ENCODE measurements around the gene KRTCAP2. TPM values are rescaled to one million over a fixed set of nuclear protein-coding genes. Genes with fewer than 3 reads are reported as not detected.

The KRTCAP2 gene
- total and polyA plus RNA-seq, 4 donors: 136 to 255 (median 161) TPM

DNA sequence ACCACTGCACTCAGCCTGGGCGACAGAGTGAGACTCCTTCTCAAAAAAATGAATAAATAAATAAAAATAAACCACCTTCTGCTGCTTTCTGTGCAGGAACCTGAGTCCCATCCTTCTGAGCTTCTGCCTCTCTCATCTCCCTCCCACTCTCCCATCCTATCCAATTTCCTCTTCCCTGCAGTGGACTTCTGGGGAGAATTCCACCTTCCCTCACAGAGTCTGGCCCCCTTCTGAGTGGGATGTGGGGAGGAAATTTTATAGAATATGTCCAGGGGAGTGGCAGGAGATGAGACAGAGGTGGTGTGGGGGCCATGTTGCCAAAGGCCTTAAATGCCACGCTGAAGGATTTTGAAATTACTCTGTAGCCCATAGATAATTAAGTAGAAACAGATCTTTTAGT lies 50.8 kb downstream of the KRTCAP2 start:
- Histone ChIP-seq H3K27me3 (ENCODE audit: control insufficient read depth in 1 of 2, insufficient read depth in 2 of 2, low read length in 1 of 2) (no peaks in the 10 kb centered on the region), H3K27ac (ENCODE audit: low read depth in 1 of 2, low read length in 2 of 2) (no peak overlapping the region), H3K4me1 (ENCODE audit: control insufficient read depth in 1 of 2, insufficient read depth in 2 of 2, low read length in 2 of 2) (no peaks in the 10 kb centered on the region), H3K9me3 (ENCODE audit: control insufficient read depth, low read length) (no peaks in the 10 kb centered on the region), H3K36me3 (ENCODE audit: control insufficient read depth in 1 of 2, insufficient read depth in 2 of 2, low read length in 1 of 2) (no peaks in the 10 kb centered on the region), H3K4me3 (ENCODE audit: low read length in 2 of 2) (no peak overlapping the region)
- DNase-seq (no peak), ATAC-seq (ENCODE audit: low FRiP score) (no peak)
- intact Hi-C loops (cut with DNase I): no loop called here
- 76 to 86% methylated on average over 2 of the region's 2 CpGs for WGBS, 2 donors

- H3K9me3 ChIP-seq (ENCODE audit: control insufficient read depth, low read length): no peaks in the 10 kb centered on the region
- ATAC-seq (ENCODE audit: low FRiP score): no peak
- H3K36me3 ChIP-seq (ENCODE audit: control insufficient read depth in 1 of 2, insufficient read depth in 2 of 2, low read length in 1 of 2): no peaks in the 10 kb centered on the region
- no peak for DNase-seq
- H3K4me3 ChIP-seq (ENCODE audit: low read length in 2 of 2): no peak overlapping the region
- H3K27me3 ChIP-seq (ENCODE audit: control insufficient read depth in 1 of 2, insufficient read depth in 2 of 2, low read length in 1 of 2): no peaks in the 10 kb centered on the region
- WGBS, 2 donors: 80 to 94% methylated on average over 2 of the region's 2 CpGs
- no peak overlapping the region for H3K27ac ChIP-seq (ENCODE audit: low read depth in 1 of 2, low read length in 2 of 2)
- intact Hi-C loops (cut with DNase I): no loop called here
- no peaks in the 10 kb centered on the region for H3K4me1 ChIP-seq (ENCODE audit: control insufficient read depth in 1 of 2, insufficient read depth in 2 of 2, low read length in 2 of 2)
Observed at GRCh38 chr1:155121249-155121648, 51.9 kb downstream of the KRTCAP2 start.

DNA sequence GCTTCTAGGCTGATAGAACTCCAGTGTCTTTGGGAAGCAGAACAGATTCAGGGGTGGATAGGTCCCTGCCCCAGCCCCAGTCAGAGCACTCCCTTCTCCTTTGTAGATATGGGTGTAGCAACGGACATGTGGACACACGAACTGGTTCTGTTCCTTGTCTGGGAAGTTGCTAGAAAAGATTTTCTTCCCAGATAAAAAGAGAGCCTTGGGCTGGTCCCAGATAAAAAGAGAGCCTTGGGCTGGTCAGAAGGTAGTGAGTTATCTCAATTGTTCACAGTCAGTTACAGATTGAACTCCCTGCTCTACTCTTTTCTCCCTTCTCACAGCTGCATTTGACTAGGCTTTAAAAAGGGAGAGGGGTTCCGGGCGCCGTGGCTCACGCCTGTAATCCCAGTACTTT lies 52.9 kb downstream of the KRTCAP2 start:
- no peaks in the 10 kb centered on the region for H3K36me3 ChIP-seq (ENCODE audit: control insufficient read depth in 1 of 2, insufficient read depth in 2 of 2, low read length in 1 of 2)
- 60 to 61% methylated on average over 6 of the region's 6 CpGs for WGBS, 2 donors
- DNase-seq: no peak
- H3K27me3 ChIP-seq (ENCODE audit: control insufficient read depth in 1 of 2, insufficient read depth in 2 of 2, low read length in 1 of 2): no peaks in the 10 kb centered on the region
- intact Hi-C loops (cut with DNase I): no loop called here
- H3K4me3 ChIP-seq (ENCODE audit: low read length in 2 of 2): no peak overlapping the region
- ATAC-seq (ENCODE audit: low FRiP score): no peak
- H3K4me1 ChIP-seq (ENCODE audit: control insufficient read depth in 1 of 2, insufficient read depth in 2 of 2, low read length in 2 of 2): no peaks in the 10 kb centered on the region
- no peak overlapping the region for H3K27ac ChIP-seq (ENCODE audit: low read depth in 1 of 2, low read length in 2 of 2)
- H3K9me3 ChIP-seq (ENCODE audit: control insufficient read depth, low read length): no peaks in the 10 kb centered on the region

Other genes starting within 250 kb of the KRTCAP2 start
- gene PMVK, start 236.6 kb downstream of the KRTCAP2 start, total RNA-seq: 10 to 100 TPM; 21.9 to 27.3 TPM
- 10 to 100 TPM; 40.4 to 52.7 TPM for gene PMVK, start 236.6 kb downstream of the KRTCAP2 start, polyA plus RNA-seq
- gene PBXIP1, start 217.2 kb downstream of the KRTCAP2 start, total RNA-seq: 100 to 1,000 TPM; 106 to 119 TPM
- gene PBXIP1, start 217.2 kb downstream of the KRTCAP2 start, polyA plus RNA-seq: 100 to 1,000 TPM in 1 of 2 donors, 10 to 100 TPM in 1; 95.3 to 169 TPM
- gene PYGO2, start 211.5 kb downstream of the KRTCAP2 start, total RNA-seq: 10 to 100 TPM; 17.3 to 23.6 TPM
- 10 to 100 TPM; 11.6 to 16.6 TPM for gene PYGO2, start 211.5 kb downstream of the KRTCAP2 start, polyA plus RNA-seq
- 100 to 1,000 TPM; 165 to 182 TPM for gene SHC1, start 202.6 kb downstream of the KRTCAP2 start, total RNA-seq
- 100 to 1,000 TPM in 1 of 2 donors, 10 to 100 TPM in 1; 39.1 to 179 TPM for gene SHC1, start 202.6 kb downstream of the KRTCAP2 start, polyA plus RNA-seq
- 10 to 100 TPM; 19.3 to 25.5 TPM for gene CKS1B, start 198.6 kb downstream of the KRTCAP2 start, total RNA-seq
- 10 to 100 TPM; 38.9 to 58.9 TPM for gene CKS1B, start 198.6 kb downstream of the KRTCAP2 start, polyA plus RNA-seq
- gene FLAD1, start 190.0 kb downstream of the KRTCAP2 start, total RNA-seq: 10 to 100 TPM; 14.5 to 17.6 TPM
- 10 to 100 TPM; 23.8 to 24.2 TPM for gene FLAD1, start 190.0 kb downstream of the KRTCAP2 start, polyA plus RNA-seq
- gene LENEP, start 179.7 kb downstream of the KRTCAP2 start, total RNA-seq: not detected
- not detected for gene LENEP, start 179.7 kb downstream of the KRTCAP2 start, polyA plus RNA-seq
- 10 to 100 TPM; 46.4 to 71.1 TPM for gene ZBTB7B, start 170.5 kb downstream of the KRTCAP2 start, total RNA-seq
- gene ZBTB7B, start 170.5 kb downstream of the KRTCAP2 start, polyA plus RNA-seq: 10 to 100 TPM; 23.3 to 32.8 TPM
- 1 to 10 TPM in 1 of 2 donors, under 1 TPM in 1; 0.75 to 1.8 TPM for gene DCST2, start 139.5 kb downstream of the KRTCAP2 start, total RNA-seq
- 1 to 10 TPM in 1 of 2 donors, under 1 TPM in 1; 0.25 to 5.6 TPM for gene DCST2, start 139.5 kb downstream of the KRTCAP2 start, polyA plus RNA-seq
- under 1 TPM in 1 of 2 donors, not detected in 1; 0.26 TPM for gene DCST1, start 139.5 kb downstream of the KRTCAP2 start, total RNA-seq
- not detected for gene DCST1, start 139.5 kb downstream of the KRTCAP2 start, polyA plus RNA-seq
- 100 to 1,000 TPM; 129 to 180 TPM for gene ADAM15, start 122.0 kb downstream of the KRTCAP2 start, total RNA-seq
- gene ADAM15, start 122.0 kb downstream of the KRTCAP2 start, polyA plus RNA-seq: 10 to 100 TPM; 17.3 to 89.3 TPM
- 1 to 10 TPM; 3.0 to 5.7 TPM for gene EFNA4, start 109.6 kb downstream of the KRTCAP2 start, total RNA-seq
- gene EFNA4, start 109.6 kb downstream of the KRTCAP2 start, polyA plus RNA-seq: 1 to 10 TPM; 3.9 to 4.0 TPM
- 1 to 10 TPM; 1.8 to 3.2 TPM for gene EFNA3, start 94.5 kb downstream of the KRTCAP2 start, total RNA-seq
- gene EFNA3, start 94.5 kb downstream of the KRTCAP2 start, polyA plus RNA-seq: under 1 TPM in 1 of 2 donors, not detected in 1; 0.41 TPM
- 10 to 100 TPM; 18.9 to 49.1 TPM for gene EFNA1, start 45.4 kb downstream of the KRTCAP2 start, total RNA-seq
- gene EFNA1, start 45.4 kb downstream of the KRTCAP2 start, polyA plus RNA-seq: 10 to 100 TPM in 1 of 2 donors, 1 to 10 TPM in 1; 7.1 to 12.1 TPM
- gene SLC50A1, start 37.5 kb downstream of the KRTCAP2 start, total RNA-seq: 10 to 100 TPM; 19.8 to 26.8 TPM
- 10 to 100 TPM; 22.7 to 28.2 TPM for gene SLC50A1, start 37.5 kb downstream of the KRTCAP2 start, polyA plus RNA-seq
- gene DPM3, start 32.8 kb downstream of the KRTCAP2 start, total RNA-seq: 10 to 100 TPM; 42.4 to 52.4 TPM
- 100 to 1,000 TPM; 162 to 200 TPM for gene DPM3, start 32.8 kb downstream of the KRTCAP2 start, polyA plus RNA-seq
- 1 to 10 TPM; 1.6 to 3.4 TPM for gene TRIM46, start 545 bp upstream of the KRTCAP2 start, total RNA-seq
- 1 to 10 TPM in 1 of 2 donors, under 1 TPM in 1; 0.50 to 2.1 TPM for gene TRIM46, start 545 bp upstream of the KRTCAP2 start, polyA plus RNA-seq
- gene THBS3, start 34.6 kb upstream of the KRTCAP2 start, total RNA-seq: 10 to 100 TPM; 58.9 to 97.9 TPM
- 100 to 1,000 TPM in 1 of 2 donors, 10 to 100 TPM in 1; 21.7 to 195 TPM for gene THBS3, start 34.6 kb upstream of the KRTCAP2 start, polyA plus RNA-seq
- gene MTX1, start 35.4 kb upstream of the KRTCAP2 start, total RNA-seq: 10 to 100 TPM; 20.3 to 21.3 TPM
- gene MTX1, start 35.4 kb upstream of the KRTCAP2 start, polyA plus RNA-seq: 10 to 100 TPM; 26.2 to 52.9 TPM
- gene ENTREP3, start 82.2 kb upstream of the KRTCAP2 start, total RNA-seq: 10 to 100 TPM; 22.8 to 28.7 TPM
- gene ENTREP3, start 82.2 kb upstream of the KRTCAP2 start, polyA plus RNA-seq: 10 to 100 TPM in 1 of 2 donors, 1 to 10 TPM in 1; 6.0 to 25.4 TPM
- gene SCAMP3, start 89.1 kb upstream of the KRTCAP2 start, total RNA-seq: 10 to 100 TPM; 36.9 to 39.7 TPM
- 10 to 100 TPM; 11.9 to 46.8 TPM for gene SCAMP3, start 89.1 kb upstream of the KRTCAP2 start, polyA plus RNA-seq
- 10 to 100 TPM; 39.6 to 63.0 TPM for gene CLK2, start 100.2 kb upstream of the KRTCAP2 start, total RNA-seq
- gene CLK2, start 100.2 kb upstream of the KRTCAP2 start, polyA plus RNA-seq: 10 to 100 TPM in 1 of 2 donors, 1 to 10 TPM in 1; 9.3 to 88.6 TPM
- gene HCN3, start 104.2 kb upstream of the KRTCAP2 start, total RNA-seq: 1 to 10 TPM; 1.8 to 5.7 TPM
- 1 to 10 TPM in 1 of 2 donors, under 1 TPM in 1; 0.13 to 3.1 TPM for gene HCN3, start 104.2 kb upstream of the KRTCAP2 start, polyA plus RNA-seq
- not detected for gene PKLR, start 128.1 kb upstream of the KRTCAP2 start, total RNA-seq
- gene PKLR, start 128.1 kb upstream of the KRTCAP2 start, polyA plus RNA-seq: 1 to 10 TPM in 1 of 2 donors, not detected in 1; 1.0 TPM
- gene FDPS, start 135.6 kb upstream of the KRTCAP2 start, total RNA-seq: 100 to 1,000 TPM in 1 of 2 donors, 10 to 100 TPM in 1; 88.6 to 104 TPM
- gene FDPS, start 135.6 kb upstream of the KRTCAP2 start, polyA plus RNA-seq: 100 to 1,000 TPM in 1 of 2 donors, 10 to 100 TPM in 1; 72.9 to 127 TPM
- gene RUSC1, start 147.6 kb upstream of the KRTCAP2 start, total RNA-seq: 10 to 100 TPM; 41.2 to 50.8 TPM
- gene RUSC1, start 147.6 kb upstream of the KRTCAP2 start, polyA plus RNA-seq: 100 to 1,000 TPM in 1 of 2 donors, 10 to 100 TPM in 1; 19.7 to 102 TPM

Measured in aorta (tissue), 5 donors.